ENCODE measurements around the gene F2RL1.

GRCh38 chr5:76775921-76776320 is 42.9 kb upstream of the F2RL1 start:
- TF ChIP-seq CTCF (IDR thresholded peaks at IDR 0.05; ENCODE audit: low read length), result no peak
- no peak for TF ChIP-seq EZH2 (optimal IDR thresholded peaks at IDR 0.05; ENCODE audit: low read depth, low read length)
